ENCODE results near the gene FNDC3A. TPM values are rescaled to one million over a fixed set of nuclear protein-coding genes. Genes with fewer than 3 reads are reported as not detected.
A peak's percentile ranks its signal among the peaks of the same experiment; 100 is the strongest.

Gene FNDC3A
- total and polyA plus RNA-seq, 2 experiments from 2014 or later = 19.5 to 50.4 TPM

- Histone ChIP-seq H2AFZ (no peak overlapping the region), H3K9me2 (ENCODE audit: insufficient read depth) (no peaks in the 10 kb centered on the region), H3K79me2 (ENCODE audit: insufficient read depth) (peaks cover 81% of the 10 kb centered on the region), H3K27ac (no peak overlapping the region), H3K9me3 (ENCODE audit: low read depth) (no peaks in the 10 kb centered on the region), H4K20me1 (ENCODE audit: insufficient read depth) (0 out of 2 replicates have a peak, but pooled peaks cover 3% of the 10 kb centered on the region), H3F3A (ENCODE audit: insufficient read depth) (no peaks in the 10 kb centered on the region), H3K36me3 (ENCODE audit: low read depth) (peaks cover 30% of the 10 kb centered on the region), H3K4me1 (ENCODE audit: insufficient read depth) (no peaks in the 10 kb centered on the region), H3K27me3 (replicated peaks; ENCODE audit: insufficient read depth) (no peaks in the 10 kb centered on the region), H3K9ac (no peak overlapping the region), H3K4me3 (no peak overlapping the region), H3K4me2 (ENCODE audit: unreplicated experiment) (no peak overlapping the region)
- DNase-seq = no peak
- 97 to 100% methylated on average over 7 of the region's 7 CpGs for WGBS, 2 experiments (ENCODE audit: low coverage in 1 of 2, low lambda C conversion rate in 2 of 2, missing lambda C conversion rate in 2 of 2)
- no peak for TF ChIP-seq EZH2 (IDR thresholded peaks at IDR 0.05; ENCODE audit: insufficient read depth, poor library complexity, severe bottlenecking)
- TF ChIP-seq EZH2phosphoT487 (IDR thresholded peaks at IDR 0.05; ENCODE audit: insufficient read depth, low read depth) = no peak
- in situ Hi-C loops (cut with MboI) = no loop called here
These were observed 189.0 kb downstream of the FNDC3A start for GRCh38 chr13:49164712-49165111.

GRCh38 chr13:49165798-49166752 is 190.4 kb downstream of the FNDC3A start:
- Histone ChIP-seq H3K9ac (no peak overlapping the region), H3K9me3 (ENCODE audit: low read depth) (no peaks in the 10 kb centered on the region), H3K27me3 (replicated peaks; ENCODE audit: insufficient read depth) (no peaks in the 10 kb centered on the region), H3K9me2 (ENCODE audit: insufficient read depth) (no peaks in the 10 kb centered on the region), H3K79me2 (ENCODE audit: insufficient read depth) (peaks cover 72% of the 10 kb centered on the region), H3K4me2 (ENCODE audit: unreplicated experiment) (no peak overlapping the region), H4K20me1 (ENCODE audit: insufficient read depth) (0 out of 2 replicates have a peak, but pooled peaks cover 3% of the 10 kb centered on the region), H3F3A (ENCODE audit: insufficient read depth) (no peaks in the 10 kb centered on the region), H3K4me1 (ENCODE audit: insufficient read depth) (no peaks in the 10 kb centered on the region), H3K27ac (no peak overlapping the region), H3K4me3 (no peak overlapping the region), H3K36me3 (ENCODE audit: low read depth) (peaks cover 30% of the 10 kb centered on the region), H2AFZ (no peak overlapping the region)
- no peak for DNase-seq
- in situ Hi-C loops (cut with MboI) = no loop called here
- no peak for TF ChIP-seq EZH2phosphoT487 (IDR thresholded peaks at IDR 0.05; ENCODE audit: insufficient read depth, low read depth)
- no peak for TF ChIP-seq EZH2 (IDR thresholded peaks at IDR 0.05; ENCODE audit: insufficient read depth, poor library complexity, severe bottlenecking)
- 90% methylated on average over 5 of the region's 5 CpGs for WGBS, 2 experiments (ENCODE audit: low coverage in 1 of 2, low lambda C conversion rate in 2 of 2, missing lambda C conversion rate in 2 of 2)

GRCh38 chr13:49171359-49171758 is 195.6 kb downstream of the FNDC3A start:
- H4K20me1 ChIP-seq (ENCODE audit: insufficient read depth) = no peaks in the 10 kb centered on the region
- in situ Hi-C loops (cut with MboI) = no loop called here
- H3F3A ChIP-seq (ENCODE audit: insufficient read depth) = no peaks in the 10 kb centered on the region
- no peak for DNase-seq
- TF ChIP-seq EZH2 (IDR thresholded peaks at IDR 0.05; ENCODE audit: insufficient read depth, poor library complexity, severe bottlenecking) (no peak), EZH2phosphoT487 (IDR thresholded peaks at IDR 0.05; ENCODE audit: insufficient read depth, low read depth) (no peak)
- no peaks in the 10 kb centered on the region for H3K9me3 ChIP-seq (ENCODE audit: low read depth)
- peaks cover 31% of the 10 kb centered on the region for H3K36me3 ChIP-seq (ENCODE audit: low read depth)
- H3K4me3 ChIP-seq = no peak overlapping the region
- no peaks in the 10 kb centered on the region for H3K4me1 ChIP-seq (ENCODE audit: insufficient read depth)
- H3K9ac ChIP-seq = no peak overlapping the region
- no peak overlapping the region for H3K4me2 ChIP-seq (ENCODE audit: unreplicated experiment)
- no peak overlapping the region for H3K27ac ChIP-seq
- H3K79me2 ChIP-seq (ENCODE audit: insufficient read depth) = peaks cover 21% of the 10 kb centered on the region
- no peaks in the 10 kb centered on the region for H3K27me3 ChIP-seq (replicated peaks; ENCODE audit: insufficient read depth)
- H3K9me2 ChIP-seq (ENCODE audit: insufficient read depth) = no peaks in the 10 kb centered on the region
- no peak overlapping the region for H2AFZ ChIP-seq

- no peaks in the 10 kb centered on the region; the same call in 1 of the 2 replicates for H3F3A ChIP-seq (ENCODE audit: insufficient read depth)
- H3K9me2 ChIP-seq (ENCODE audit: insufficient read depth) = no peaks in the 10 kb centered on the region
- no peak for TF ChIP-seq EZH2 (IDR thresholded peaks at IDR 0.05; ENCODE audit: insufficient read depth, poor library complexity, severe bottlenecking)
- no peak for TF ChIP-seq EZH2phosphoT487 (IDR thresholded peaks at IDR 0.05; ENCODE audit: insufficient read depth, low read depth)
- H3K4me2 ChIP-seq (ENCODE audit: unreplicated experiment) = no peak overlapping the region
- H3K27ac ChIP-seq = no peak overlapping the region
- H3K27me3 ChIP-seq (replicated peaks; ENCODE audit: insufficient read depth) = no peaks in the 10 kb centered on the region
- no peak overlapping the region for H3K4me3 ChIP-seq
- 96 to 100% methylated on average over 1 of the region's 1 CpG for WGBS, 2 experiments (ENCODE audit: low coverage in 1 of 2, low lambda C conversion rate in 2 of 2, missing lambda C conversion rate in 2 of 2)
- no peak overlapping the region for H3K9ac ChIP-seq
- peak; percentile 3 for DNase-seq
- no peaks in the 10 kb centered on the region for H3K4me1 ChIP-seq (ENCODE audit: insufficient read depth)
- H3K36me3 ChIP-seq (ENCODE audit: low read depth) = peaks cover 62% of the 10 kb centered on the region
- no peak overlapping the region for H2AFZ ChIP-seq
- in situ Hi-C loops (cut with MboI) = no loop called here
- no peaks in the 10 kb centered on the region for H3K79me2 ChIP-seq (ENCODE audit: insufficient read depth)
- no peaks in the 10 kb centered on the region for H3K9me3 ChIP-seq (ENCODE audit: low read depth)
- no peaks in the 10 kb centered on the region for H4K20me1 ChIP-seq (ENCODE audit: insufficient read depth)
These were observed 208.1 kb downstream of the FNDC3A start for GRCh38 chr13:49183672-49184325.
